Fibroblast of lung (primary cell): ENCODE data around the gene CAST.

Experiments
- CTCF ChIP-seq, 2 donors: IDR thresholded peaks in 1 of 2; conservative IDR thresholded peaks in 1 of 2; 1 replicate in 1 of 2; 2 replicates in 1 of 2; pipeline ENCODE4 v1.5.1; 2011 to 2012; ENCODE audit warnings: low read length in 2 of 2, control low read depth in 1 of 2, inconsistent platforms in 1 of 2, low read depth in 1 of 2, mild to moderate bottlenecking in 1 of 2
- EZH2 ChIP-seq: IDR thresholded peaks from 2 replicates; pipeline ENCODE4 v1.5.1; 2012; ENCODE audit warnings: low read length, control low read depth, mild to moderate bottlenecking; ENCODE audit errors: missing control alignments

- TF ChIP-seq CTCF (conservative IDR thresholded peaks at IDR 0.05 in 1 of 2, IDR thresholded peaks at IDR 0.05 in 1 of 2; ENCODE audit: low read depth in 1 of 2, low read length in 2 of 2), result no peak
- TF ChIP-seq EZH2, result no peak
Measured at GRCh38 chr5:96822686-96823459, 160.7 kb downstream of the CAST start.
